ENCODE measurements around the gene TM6SF1. TPM values are rescaled to one million over a fixed set of nuclear protein-coding genes. Genes with fewer than 3 reads are reported as not detected.

TM6SF1 gene
- polyA plus RNA-seq, 1 donor (not counting 4 experiments of a cell fraction or from before 2014, with no cell fraction given), result 0.05 TPM

DNA sequence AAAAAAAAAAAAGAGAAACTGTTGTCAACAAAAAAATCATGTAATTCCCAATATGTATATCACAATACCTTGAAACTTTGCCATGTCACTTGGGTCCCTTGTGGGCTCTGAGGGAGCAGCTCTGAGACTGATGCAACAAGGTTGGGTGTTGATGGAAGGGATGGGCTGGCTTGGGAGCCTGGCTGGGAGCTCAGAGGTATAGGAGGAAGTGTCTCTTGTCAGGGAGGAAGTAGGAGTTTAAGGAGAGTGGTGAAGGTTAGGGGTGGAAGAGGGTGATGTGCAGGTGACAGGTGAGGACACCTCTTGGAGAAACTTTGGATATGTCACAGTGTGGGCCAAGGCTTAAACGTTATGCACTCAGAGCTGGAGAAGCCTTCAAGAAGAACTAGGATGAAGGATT, 2.0 kb upstream of the TM6SF1 start:
- no peak overlapping the region for H3K4me2 ChIP-seq (ENCODE audit: control insufficient read depth, extremely low read depth, insufficient read depth, low read depth, low read length)
- no peak overlapping the region for H3K4me3 ChIP-seq (ENCODE audit: control insufficient read depth in 2 of 3, extremely low read depth in 1 of 3, insufficient read depth in 2 of 3, low read depth in 1 of 3, low read length in 3 of 3)
- no peaks in the 10 kb centered on the region for H3K36me3 ChIP-seq (ENCODE audit: control insufficient read depth in 2 of 2, extremely low read depth in 1 of 2, insufficient read depth in 2 of 2, low read length in 2 of 2)
- no peaks in the 10 kb centered on the region for H4K20me1 ChIP-seq (ENCODE audit: control insufficient read depth, extremely low read depth, insufficient read depth, low read length)
- no peak overlapping the region for H2AFZ ChIP-seq (ENCODE audit: control insufficient read depth, low read length)
- no peaks in the 10 kb centered on the region for H3K4me1 ChIP-seq (ENCODE audit: control insufficient read depth, extremely low read depth, insufficient read depth, low read length)
- no peak for DNase-seq (ENCODE audit: low read depth, low spot score)
- no peak overlapping the region for H3K27ac ChIP-seq (ENCODE audit: control insufficient read depth, insufficient read depth, low read length)
- TF ChIP-seq EZH2 (IDR thresholded peaks at IDR 0.05; ENCODE audit: low read length), result no peak
- TF ChIP-seq, protein P1, sequence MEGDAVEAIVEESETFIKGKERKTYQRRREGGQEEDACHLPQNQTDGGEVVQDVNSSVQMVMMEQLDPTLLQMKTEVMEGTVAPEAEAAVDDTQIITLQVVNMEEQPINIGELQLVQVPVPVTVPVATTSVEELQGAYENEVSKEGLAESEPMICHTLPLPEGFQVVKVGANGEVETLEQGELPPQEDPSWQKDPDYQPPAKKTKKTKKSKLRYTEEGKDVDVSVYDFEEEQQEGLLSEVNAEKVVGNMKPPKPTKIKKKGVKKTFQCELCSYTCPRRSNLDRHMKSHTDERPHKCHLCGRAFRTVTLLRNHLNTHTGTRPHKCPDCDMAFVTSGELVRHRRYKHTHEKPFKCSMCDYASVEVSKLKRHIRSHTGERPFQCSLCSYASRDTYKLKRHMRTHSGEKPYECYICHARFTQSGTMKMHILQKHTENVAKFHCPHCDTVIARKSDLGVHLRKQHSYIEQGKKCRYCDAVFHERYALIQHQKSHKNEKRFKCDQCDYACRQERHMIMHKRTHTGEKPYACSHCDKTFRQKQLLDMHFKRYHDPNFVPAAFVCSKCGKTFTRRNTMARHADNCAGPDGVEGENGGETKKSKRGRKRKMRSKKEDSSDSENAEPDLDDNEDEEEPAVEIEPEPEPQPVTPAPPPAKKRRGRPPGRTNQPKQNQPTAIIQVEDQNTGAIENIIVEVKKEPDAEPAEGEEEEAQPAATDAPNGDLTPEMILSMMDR (optimal IDR thresholded peaks at IDR 0.05 in 1 of 3, IDR thresholded peaks at IDR 0.05 in 1 of 3, conservative IDR thresholded peaks at IDR 0.05 in 1 of 3; ENCODE audit: extremely low read depth in 1 of 3, insufficient read depth in 2 of 3, low read length in 3 of 3), result no peak
- no peak overlapping the region for H3K9ac ChIP-seq (ENCODE audit: control insufficient read depth, extremely low read depth, insufficient read depth, low read length)
- no peaks in the 10 kb centered on the region for H3K79me2 ChIP-seq (ENCODE audit: control insufficient read depth, insufficient read depth, low read length)
- no peak for FAIRE-seq
- dilution Hi-C loops (cut with MboI; ENCODE audit: extremely low pct_ligation_motif_present, low sequenced_read_pairs), result no loop called here
- no peaks in the 10 kb centered on the region for H3K9me3 ChIP-seq (ENCODE audit: control insufficient read depth, low read depth, low read length)
- peaks cover 45% of the 10 kb centered on the region for H3K27me3 ChIP-seq (ENCODE audit: control insufficient read depth, extremely low read depth, insufficient read depth, low read length)
- no peaks in the 10 kb centered on the region for H3K9me1 ChIP-seq (ENCODE audit: control insufficient read depth, extremely low read depth, insufficient read depth, low read length)

DNA sequence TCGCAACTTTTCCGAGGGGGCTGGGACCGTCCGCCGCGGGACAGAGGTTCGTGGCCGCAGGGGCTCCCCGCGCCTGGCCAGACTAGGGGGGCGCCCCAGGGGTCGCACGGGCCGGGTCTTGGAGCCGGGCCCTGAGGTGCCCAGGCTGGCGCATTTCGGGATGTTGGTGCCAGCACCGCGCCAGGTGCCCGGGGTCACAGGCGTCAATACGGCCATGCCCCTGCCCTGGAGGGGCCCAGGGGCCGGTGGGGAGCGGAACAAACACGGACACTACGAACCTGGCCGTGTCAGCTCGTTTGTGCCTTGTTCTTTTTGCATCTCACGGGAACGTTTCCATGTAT, 366 bp downstream of the TM6SF1 start:
- Histone ChIP-seq H3K36me3 (ENCODE audit: control insufficient read depth in 2 of 2, extremely low read depth in 1 of 2, insufficient read depth in 2 of 2, low read length in 2 of 2) (no peaks in the 10 kb centered on the region), H3K4me3 (ENCODE audit: control insufficient read depth in 2 of 3, extremely low read depth in 1 of 3, insufficient read depth in 2 of 3, low read depth in 1 of 3, low read length in 3 of 3) (peak overlapping the region; percentile 7 to 27 (median 15)), H3K9ac (ENCODE audit: control insufficient read depth, extremely low read depth, insufficient read depth, low read length) (no peak overlapping the region), H3K4me1 (ENCODE audit: control insufficient read depth, extremely low read depth, insufficient read depth, low read length) (no peaks in the 10 kb centered on the region), H2AFZ (ENCODE audit: control insufficient read depth, low read length) (no peak overlapping the region), H3K9me1 (ENCODE audit: control insufficient read depth, extremely low read depth, insufficient read depth, low read length) (no peaks in the 10 kb centered on the region), H3K27ac (ENCODE audit: control insufficient read depth, insufficient read depth, low read length) (no peak overlapping the region), H3K9me3 (ENCODE audit: control insufficient read depth, low read depth, low read length) (no peaks in the 10 kb centered on the region), H4K20me1 (ENCODE audit: control insufficient read depth, extremely low read depth, insufficient read depth, low read length) (no peaks in the 10 kb centered on the region), H3K4me2 (ENCODE audit: control insufficient read depth, extremely low read depth, insufficient read depth, low read depth, low read length) (peak overlapping the region; percentile 78), H3K79me2 (ENCODE audit: control insufficient read depth, insufficient read depth, low read length) (no peaks in the 10 kb centered on the region), H3K27me3 (ENCODE audit: control insufficient read depth, extremely low read depth, insufficient read depth, low read length) (peaks cover 41% of the 10 kb centered on the region)
- TF ChIP-seq, protein P1 (optimal IDR thresholded peaks at IDR 0.05 in 1 of 3, IDR thresholded peaks at IDR 0.05 in 1 of 3, conservative IDR thresholded peaks at IDR 0.05 in 1 of 3; ENCODE audit: extremely low read depth in 1 of 3, insufficient read depth in 2 of 3, low read length in 3 of 3), result no peak
- TF ChIP-seq EZH2 (IDR thresholded peaks at IDR 0.05; ENCODE audit: low read length), result peak; percentile 85
- no peak for FAIRE-seq
- dilution Hi-C loops (cut with MboI; ENCODE audit: extremely low pct_ligation_motif_present, low sequenced_read_pairs), result no loop called here
- no peak for DNase-seq (ENCODE audit: low read depth, low spot score)
